Transverse colon (tissue), 4 donors: ENCODE measurements around the gene NBL1.

Experiments used
- CTCF ChIP-seq, 5 experiments: fragments of 200-600 bp in 3 of 5; fragments of 450-650 bp in 2 of 5; sonication (generic) in 3 of 5; IDR thresholded peaks; 1 replicate in 2 of 5; 2 replicates in 3 of 5; pipeline ENCODE4 v1.5.1; 2016 to 2017; ENCODE audit warnings: antibody characterized with exemption in 5 of 5, inconsistent platforms in 3 of 5, mild to moderate bottlenecking in 2 of 5, moderate library complexity in 1 of 5
- POLR2A ChIP-seq: fragments of 450-650 bp; IDR thresholded peaks from one replicate; pipeline ENCODE4 v1.6.1; 2016; ENCODE audit warnings: antibody characterized with exemption, mild to moderate bottlenecking, moderate library complexity
- POLR2AphosphoS5 ChIP-seq, 3 donors: sonication (generic); formaldehyde crosslinking; IDR thresholded peaks; one replicate each; pipeline ENCODE4 v1.6.1; 2016; ENCODE audit warnings: antibody characterized with exemption in 3 of 3

GRCh38 chr1:19596065-19596713 is 47.9 kb upstream of the NBL1 start:
- TF ChIP-seq POLR2A (no peak), CTCF (IDR thresholded peaks at IDR 0.05) (no peak), POLR2AphosphoS5 (IDR thresholded peaks at IDR 0.05) (peak in 2 of 3 donors; percentile 5 to 16)
